HEK293 (cell line): ENCODE results near the gene MSH6.

Experiments
- CTCF ChIA-PET: fragments of 350-600 bp; formaldehyde crosslinking; extraction: SDS; loops from one replicate; lab custom pipeline; 2021; ENCODE audit warnings: antibody characterized with exemption; lab: Yijun Ruan, JAX
- POLR2A ChIA-PET: fragments of 300-600 bp; formaldehyde crosslinking; extraction: SDS; loops from one replicate; lab custom pipeline; 2020; ENCODE audit warnings: antibody characterized with exemption, inconsistent platforms; lab: Yijun Ruan, JAX
- H3K27ac ChIP-seq: fragments of 200-500 bp; sonication (Bioruptor generic); 2 replicates; pipeline ENCODE4 v1.5.1; 2014; ENCODE audit warnings: low read depth, low read length, control low read depth, inconsistent platforms; ENCODE audit errors: extremely low read depth
- H3K36me3 ChIP-seq, 2 experiments: fragments of 200-500 bp in 1 of 2; sonication (Bioruptor generic) in 1 of 2; 1 replicate in 1 of 2; 2 replicates in 1 of 2; pipeline ENCODE4 v1.5.1; 2014 to 2017; ENCODE audit warnings: inconsistent platforms in 2 of 2, low read length in 2 of 2; ENCODE audit not compliant: control insufficient read depth in 2 of 2, insufficient read depth in 1 of 2
- H3K4me1 ChIP-seq: fragments of 200-500 bp; sonication (Bioruptor generic); 2 replicates; pipeline ENCODE4 v1.5.1; 2014; ENCODE audit warnings: mild to moderate bottlenecking, low read length, inconsistent platforms; ENCODE audit not compliant: control insufficient read depth, insufficient read depth
- H3K4me3 ChIP-seq: 2 replicates; pipeline ENCODE4 v1.5.1; 2011; ENCODE audit warnings: low read depth, mild to moderate bottlenecking, control low read depth, low read length, moderate library complexity
- H3K9me3 ChIP-seq: fragments of 200-500 bp; sonication (Bioruptor generic); 2 replicates; pipeline ENCODE4 v1.5.1; 2014; ENCODE audit warnings: low read depth, low read length, inconsistent platforms; ENCODE audit not compliant: control insufficient read depth, insufficient read depth
- BCL11A ChIP-seq: fragments of 450-650 bp; formaldehyde crosslinking; IDR thresholded peaks from 2 replicates; pipeline ENCODE4 v1.5.1; 2016; ENCODE audit warnings: low read depth, missing biosample characterization, missing genetic modification characterization
- KLF8 ChIP-seq: fragments of 450-650 bp; formaldehyde crosslinking; IDR thresholded peaks from 2 replicates; pipeline ENCODE4 v1.5.1; 2016; ENCODE audit warnings: missing biosample characterization, missing genetic modification characterization
- MEIS1 ChIP-seq: sonication (generic); formaldehyde crosslinking; IDR thresholded peaks from 2 replicates; pipeline ENCODE4 v1.8.1; 2022; ENCODE audit warnings: missing genetic modification reagents, mild to moderate bottlenecking, borderline replicate concordance
- RBAK ChIP-seq: fragments of 450-650 bp; formaldehyde crosslinking; IDR thresholded peaks from 2 replicates; pipeline ENCODE4 v1.5.1; 2016; ENCODE audit warnings: missing biosample characterization, missing genetic modification characterization
- TCF7L2 ChIP-seq: IDR thresholded peaks from 2 replicates; pipeline ENCODE4 v1.6.1; 2011; ENCODE audit warnings: low read depth, mild to moderate bottlenecking, inconsistent platforms, low read length, moderate library complexity, borderline replicate concordance
- ZFP3 ChIP-seq: fragments of 450-650 bp; formaldehyde crosslinking; IDR thresholded peaks from 2 replicates; pipeline ENCODE4 v1.5.1; 2016; ENCODE audit warnings: low read depth, missing biosample characterization, missing genetic modification characterization
- ZFP41 ChIP-seq: fragments of 450-650 bp; formaldehyde crosslinking; IDR thresholded peaks from 2 replicates; pipeline ENCODE4 v1.5.1; 2016; ENCODE audit warnings: missing biosample characterization, missing genetic modification characterization, borderline replicate concordance
- ZIC2 ChIP-seq: fragments of 450-650 bp; formaldehyde crosslinking; IDR thresholded peaks from 2 replicates; pipeline ENCODE4 v1.5.1; 2016; ENCODE audit warnings: missing biosample characterization, missing genetic modification characterization
- ZNF10 ChIP-seq: fragments of 450-650 bp; formaldehyde crosslinking; IDR thresholded peaks from 2 replicates; pipeline ENCODE4 v1.5.1; 2017; ENCODE audit warnings: missing biosample characterization, missing genetic modification characterization
- ZNF146 ChIP-seq: fragments of 450-650 bp; formaldehyde crosslinking; IDR thresholded peaks from 2 replicates; pipeline ENCODE4 v1.5.1; 2016; ENCODE audit warnings: missing biosample characterization, missing genetic modification characterization
- ZNF18 ChIP-seq: fragments of 450-650 bp; formaldehyde crosslinking; IDR thresholded peaks from 2 replicates; pipeline ENCODE4 v1.5.1; 2016; ENCODE audit warnings: missing biosample characterization, missing genetic modification characterization
- ZNF214 ChIP-seq: fragments of 450-650 bp; formaldehyde crosslinking; IDR thresholded peaks from 2 replicates; pipeline ENCODE4 v1.5.1; 2017; ENCODE audit warnings: missing biosample characterization, mild to moderate bottlenecking, missing genetic modification characterization, borderline replicate concordance
- ZNF302 ChIP-seq: fragments of 450-650 bp; formaldehyde crosslinking; IDR thresholded peaks from 2 replicates; pipeline ENCODE4 v1.5.1; 2016; ENCODE audit warnings: missing biosample characterization, missing genetic modification characterization, low read depth
- ZNF311 ChIP-seq: fragments of 450-650 bp; formaldehyde crosslinking; IDR thresholded peaks from 2 replicates; pipeline ENCODE4 v1.5.1; 2017; ENCODE audit warnings: missing biosample characterization, missing genetic modification characterization, borderline replicate concordance
- ZNF37A ChIP-seq: fragments of 450-650 bp; IDR thresholded peaks from 2 replicates; pipeline ENCODE4 v1.5.1; 2018; ENCODE audit warnings: missing biosample characterization, missing genetic modification characterization
- ZNF488 ChIP-seq: fragments of 450-650 bp; formaldehyde crosslinking; IDR thresholded peaks from 2 replicates; pipeline ENCODE4 v1.5.1; 2016; ENCODE audit warnings: missing biosample characterization, missing genetic modification characterization
- ZNF549 ChIP-seq: fragments of 450-650 bp; IDR thresholded peaks from 2 replicates; pipeline ENCODE4 v1.5.1; 2018; ENCODE audit warnings: missing biosample characterization, missing genetic modification characterization, mild to moderate bottlenecking, inconsistent platforms, moderate library complexity
- ZNF558 ChIP-seq: fragments of 450-650 bp; formaldehyde crosslinking; IDR thresholded peaks from 2 replicates; pipeline ENCODE4 v1.5.1; 2016; ENCODE audit warnings: missing biosample characterization, missing genetic modification characterization
- ZNF560 ChIP-seq: fragments of 450-650 bp; formaldehyde crosslinking; IDR thresholded peaks from 2 replicates; pipeline ENCODE4 v1.5.1; 2017; ENCODE audit warnings: missing biosample characterization, missing genetic modification characterization, borderline replicate concordance
- ZNF677 ChIP-seq: fragments of 450-650 bp; IDR thresholded peaks from 2 replicates; pipeline ENCODE4 v1.5.0; 2018; ENCODE audit warnings: missing biosample characterization, mild to moderate bottlenecking, missing genetic modification characterization, moderate library complexity
- ZSCAN30 ChIP-seq: fragments of 450-650 bp; IDR thresholded peaks from 2 replicates; pipeline ENCODE4 v1.5.1; 2018; ENCODE audit warnings: missing biosample characterization, mild to moderate bottlenecking, missing genetic modification characterization, moderate library complexity
- TF ChIP-seq, protein P1 (sequence below): fragments of 450-650 bp; formaldehyde crosslinking; IDR thresholded peaks from 2 replicates; pipeline ENCODE4 v1.5.1; 2016; ENCODE audit warnings: missing biosample characterization, missing genetic modification characterization
- TF ChIP-seq, protein P2 (sequence below): fragments of 450-650 bp; formaldehyde crosslinking; IDR thresholded peaks from 2 replicates; pipeline ENCODE4 v1.5.1; 2016; ENCODE audit warnings: missing biosample characterization, missing genetic modification characterization

MSH6 gene

GRCh38 chr2:47767880-47768609 is 14.9 kb upstream of the MSH6 start (continued):
- no peak for TF ChIP-seq ZFP3 (tag by site-specific recombination)
- TF ChIP-seq, protein P1, sequence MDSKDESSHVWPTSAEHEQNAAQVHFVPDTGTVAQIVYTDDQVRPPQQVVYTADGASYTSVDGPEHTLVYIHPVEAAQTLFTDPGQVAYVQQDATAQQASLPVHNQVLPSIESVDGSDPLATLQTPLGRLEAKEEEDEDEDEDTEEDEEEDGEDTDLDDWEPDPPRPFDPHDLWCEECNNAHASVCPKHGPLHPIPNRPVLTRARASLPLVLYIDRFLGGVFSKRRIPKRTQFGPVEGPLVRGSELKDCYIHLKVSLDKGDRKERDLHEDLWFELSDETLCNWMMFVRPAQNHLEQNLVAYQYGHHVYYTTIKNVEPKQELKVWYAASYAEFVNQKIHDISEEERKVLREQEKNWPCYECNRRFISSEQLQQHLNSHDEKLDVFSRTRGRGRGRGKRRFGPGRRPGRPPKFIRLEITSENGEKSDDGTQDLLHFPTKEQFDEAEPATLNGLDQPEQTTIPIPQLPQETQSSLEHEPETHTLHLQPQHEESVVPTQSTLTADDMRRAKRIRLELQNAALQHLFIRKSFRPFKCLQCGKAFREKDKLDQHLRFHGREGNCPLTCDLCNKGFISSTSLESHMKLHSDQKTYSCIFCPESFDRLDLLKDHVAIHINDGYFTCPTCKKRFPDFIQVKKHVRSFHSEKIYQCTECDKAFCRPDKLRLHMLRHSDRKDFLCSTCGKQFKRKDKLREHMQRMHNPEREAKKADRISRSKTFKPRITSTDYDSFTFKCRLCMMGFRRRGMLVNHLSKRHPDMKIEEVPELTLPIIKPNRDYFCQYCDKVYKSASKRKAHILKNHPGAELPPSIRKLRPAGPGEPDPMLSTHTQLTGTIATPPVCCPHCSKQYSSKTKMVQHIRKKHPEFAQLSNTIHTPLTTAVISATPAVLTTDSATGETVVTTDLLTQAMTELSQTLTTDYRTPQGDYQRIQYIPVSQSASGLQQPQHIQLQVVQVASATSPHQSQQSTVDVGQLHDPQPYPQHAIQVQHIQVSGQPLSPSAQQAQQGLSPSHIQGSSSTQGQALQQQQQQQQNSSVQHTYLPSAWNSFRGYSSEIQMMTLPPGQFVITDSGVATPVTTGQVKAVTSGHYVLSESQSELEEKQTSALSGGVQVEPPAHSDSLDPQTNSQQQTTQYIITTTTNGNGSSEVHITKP (tag by site-specific recombination): no peak
- no peak for TF ChIP-seq ZNF677 (tag by site-specific recombination)
- no peak for TF ChIP-seq ZNF560
- TF ChIP-seq TCF7L2: no peak
- TF ChIP-seq, all 188 proteins: peak for 7

- H3K4me1 ChIP-seq: no peaks in the 10 kb centered on the region; the same call in 1 of the 2 replicates
- ChIA-PET CTCF (interaction anchor here (0.6 to 2.6 kb wide), 6 partner anchors 97 to 530 kb away, joined by 3 to 27 read pairs (median 4); no protein-coding TSS in a partner anchor), POLR2A (no interaction called here)
- H3K36me3 ChIP-seq: no peaks in the 10 kb centered on the region
- no peaks in the 10 kb centered on the region for H3K9me3 ChIP-seq
- H3K4me3 ChIP-seq: no peak overlapping the region
- H3K27ac ChIP-seq: no peak overlapping the region
- no peak for TF ChIP-seq ZNF37A (tag by site-specific recombination)
- TF ChIP-seq ZNF10 (tag by site-specific recombination): no peak
- TF ChIP-seq MEIS1: no peak
- TF ChIP-seq ZNF146 (tag by site-specific recombination): no peak
- no peak for TF ChIP-seq ZIC2 (tag by site-specific recombination)
- TF ChIP-seq KLF8 (tag by site-specific recombination): no peak
- no peak for TF ChIP-seq ZNF558 (tag by site-specific recombination)
- no peak for TF ChIP-seq ZSCAN30 (tag by site-specific recombination)
- no peak for TF ChIP-seq ZNF311
- TF ChIP-seq ZNF214: no peak
- TF ChIP-seq ZNF488 (tag by site-specific recombination): no peak
- no peak for TF ChIP-seq BCL11A (tag by site-specific recombination)
- TF ChIP-seq RBAK: no peak
- TF ChIP-seq ZNF18 (tag by site-specific recombination): no peak
- no peak for TF ChIP-seq ZNF549
- TF ChIP-seq, protein P2, sequence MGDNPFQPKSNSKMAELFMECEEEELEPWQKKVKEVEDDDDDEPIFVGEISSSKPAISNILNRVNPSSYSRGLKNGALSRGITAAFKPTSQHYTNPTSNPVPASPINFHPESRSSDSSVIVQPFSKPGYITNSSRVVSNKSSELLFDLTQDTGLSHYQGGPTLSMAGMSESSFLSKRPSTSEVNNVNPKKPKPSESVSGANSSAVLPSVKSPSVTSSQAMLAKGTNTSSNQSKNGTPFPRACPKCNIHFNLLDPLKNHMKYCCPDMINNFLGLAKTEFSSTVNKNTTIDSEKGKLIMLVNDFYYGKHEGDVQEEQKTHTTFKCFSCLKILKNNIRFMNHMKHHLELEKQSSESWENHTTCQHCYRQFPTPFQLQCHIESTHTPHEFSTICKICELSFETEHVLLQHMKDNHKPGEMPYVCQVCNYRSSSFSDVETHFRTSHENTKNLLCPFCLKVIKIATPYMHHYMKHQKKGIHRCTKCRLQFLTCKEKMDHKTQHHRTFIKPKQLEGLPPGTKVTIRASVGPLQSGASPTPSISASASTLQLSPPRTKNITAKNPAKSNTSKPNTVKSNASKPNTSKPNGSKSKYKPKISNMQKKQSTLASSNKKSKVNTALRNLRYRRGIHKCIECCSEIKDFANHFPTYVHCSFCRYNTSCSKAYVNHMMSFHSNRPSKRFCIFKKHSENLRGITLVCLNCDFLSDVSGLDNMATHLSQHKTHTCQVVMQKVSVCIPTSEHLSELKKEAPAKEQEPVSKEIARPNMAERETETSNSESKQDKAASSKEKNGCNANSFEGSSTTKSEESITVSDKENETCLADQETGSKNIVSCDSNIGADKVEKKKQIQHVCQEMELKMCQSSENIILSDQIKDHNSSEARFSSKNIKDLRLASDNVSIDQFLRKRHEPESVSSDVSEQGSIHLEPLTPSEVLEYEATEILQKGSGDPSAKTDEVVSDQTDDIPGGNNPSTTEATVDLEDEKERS: no peak
- TF ChIP-seq ZFP41 (tag by site-specific recombination): no peak
- TF ChIP-seq ZNF302 (tag by site-specific recombination): no peak
Measured at GRCh38 chr2:47769318-47769717, 13.6 kb upstream of the MSH6 start.
